Mucosa of rectum (tissue), 2 donors: ENCODE results near the gene TENT5C.

Source experiments
- H3K27ac ChIP-seq, 2 donors: one replicate each; pipeline ENCODE4 v1.7.0; 2013; ENCODE audit warnings: inconsistent platforms in 2 of 2, low read depth in 2 of 2, low read length in 2 of 2
- H3K27me3 ChIP-seq, 2 donors: one replicate each; pipeline ENCODE4 v1.7.0; 2013; ENCODE audit warnings: low read length in 2 of 2; ENCODE audit not compliant: control insufficient read depth in 2 of 2, insufficient read depth in 2 of 2
- H3K36me3 ChIP-seq, 2 donors: one replicate each; pipeline ENCODE4 v1.7.0; 2013; ENCODE audit warnings: low read length in 2 of 2; ENCODE audit not compliant: control insufficient read depth in 2 of 2, insufficient read depth in 2 of 2
- H3K4me1 ChIP-seq, 2 donors: one replicate each; pipeline ENCODE4 v1.7.0; 2013; ENCODE audit warnings: low read length in 2 of 2, mild to moderate bottlenecking in 1 of 2; ENCODE audit not compliant: control insufficient read depth in 2 of 2, insufficient read depth in 2 of 2
- H3K4me3 ChIP-seq, 2 donors: one replicate each; pipeline ENCODE4 v1.7.0; 2013; ENCODE audit warnings: low read length in 2 of 2
- H3K9ac ChIP-seq, 2 donors: one replicate each; pipeline ENCODE4 v1.7.0; 2013; ENCODE audit warnings: low read length in 2 of 2, low read depth in 1 of 2, mild to moderate bottlenecking in 1 of 2
- H3K9me3 ChIP-seq, 2 donors: one replicate each; pipeline ENCODE4 v1.7.0; 2013; ENCODE audit warnings: low read length in 2 of 2; ENCODE audit not compliant: control insufficient read depth in 2 of 2
- donor health status: healthy.
- donor health status: Normal muscosa, but diverticular disease.

The TENT5C gene

DNA sequence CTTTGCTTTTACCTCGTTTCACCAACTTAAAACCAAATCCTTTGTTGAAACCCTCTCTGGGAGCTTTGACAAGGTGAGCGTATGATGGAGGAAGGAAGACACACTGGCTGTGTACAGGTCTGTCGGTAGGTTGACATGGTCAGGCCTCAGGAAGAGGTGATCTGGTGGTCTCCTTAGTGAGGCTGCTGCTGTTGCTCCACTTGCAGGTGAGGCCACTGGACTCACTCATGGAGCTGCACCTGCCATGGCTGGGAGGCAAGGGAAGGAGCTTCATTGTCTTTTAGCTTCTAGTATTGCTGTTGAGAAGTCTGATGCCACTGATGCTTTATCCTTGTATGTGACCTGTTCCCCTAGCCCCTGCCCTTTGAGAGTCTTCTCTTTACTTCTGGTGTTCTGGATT is 35.7 kb downstream of the TENT5C start:
- Histone ChIP-seq H3K27me3 (no peaks in the 10 kb centered on the region), H3K27ac (peak overlapping the region in 1 of 2 donors; percentile 3), H3K36me3 (no peaks in the 10 kb centered on the region), H3K9me3 (no peaks in the 10 kb centered on the region), H3K4me3 (no peak overlapping the region), H3K4me1 (peaks cover 4 to 5% of the 10 kb centered on the region in 2 donors), H3K9ac (no peak overlapping the region)

DNA sequence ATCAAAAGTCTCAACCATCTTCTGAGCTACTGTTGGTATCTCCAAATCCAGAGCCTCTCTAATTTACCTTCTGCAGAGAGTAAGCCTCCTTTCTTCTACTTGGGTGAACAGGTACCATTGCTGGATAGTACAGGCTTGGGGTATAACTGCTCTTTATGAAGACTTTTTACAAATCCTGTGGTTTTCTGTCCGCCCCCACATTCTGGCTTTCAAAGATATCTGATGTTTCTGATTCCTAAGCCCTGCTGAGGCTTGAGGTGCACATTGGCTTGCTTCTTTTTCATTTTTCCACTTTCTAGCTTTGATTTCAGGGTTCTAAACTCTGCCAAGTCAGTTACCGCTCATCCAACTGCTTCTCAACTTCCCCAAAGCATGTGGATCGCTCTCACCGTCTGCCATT is 37.1 kb downstream of the TENT5C start:
- H3K4me1 ChIP-seq, result peaks cover 4 to 5% of the 10 kb centered on the region in 2 donors
- no peak overlapping the region for H3K9ac ChIP-seq
- no peaks in the 10 kb centered on the region for H3K9me3 ChIP-seq
- no peak overlapping the region for H3K4me3 ChIP-seq
- no peaks in the 10 kb centered on the region for H3K27me3 ChIP-seq
- H3K27ac ChIP-seq, result peak overlapping the region in 1 of 2 donors; percentile 38
- H3K36me3 ChIP-seq, result no peaks in the 10 kb centered on the region

DNA sequence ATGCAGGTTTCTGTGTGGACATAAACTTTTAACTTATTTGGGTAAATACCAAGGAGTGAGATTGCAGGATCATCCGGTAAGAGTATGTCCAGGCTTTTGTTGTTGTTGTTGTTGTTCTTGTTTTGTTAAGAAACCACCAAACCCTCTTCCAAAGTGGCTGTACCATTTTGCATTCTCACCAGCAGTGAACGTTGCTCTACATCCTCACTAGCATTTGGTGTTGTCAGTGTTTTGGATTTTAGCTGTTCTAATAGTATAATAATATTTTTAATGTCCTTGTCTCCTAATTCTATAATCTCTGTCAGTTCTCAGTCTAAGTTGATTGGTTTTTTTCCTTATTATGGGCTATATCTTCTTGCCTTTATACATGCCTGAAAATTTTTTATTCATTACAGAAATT is 37.8 kb downstream of the TENT5C start:
- H3K36me3 ChIP-seq, result no peaks in the 10 kb centered on the region
- no peaks in the 10 kb centered on the region for H3K27me3 ChIP-seq
- peaks cover 4 to 5% of the 10 kb centered on the region in 2 donors for H3K4me1 ChIP-seq
- no peaks in the 10 kb centered on the region for H3K9me3 ChIP-seq
- peak overlapping the region in 1 of 2 donors; percentile 38 for H3K27ac ChIP-seq
- H3K4me3 ChIP-seq, result no peak overlapping the region
- H3K9ac ChIP-seq, result no peak overlapping the region

DNA sequence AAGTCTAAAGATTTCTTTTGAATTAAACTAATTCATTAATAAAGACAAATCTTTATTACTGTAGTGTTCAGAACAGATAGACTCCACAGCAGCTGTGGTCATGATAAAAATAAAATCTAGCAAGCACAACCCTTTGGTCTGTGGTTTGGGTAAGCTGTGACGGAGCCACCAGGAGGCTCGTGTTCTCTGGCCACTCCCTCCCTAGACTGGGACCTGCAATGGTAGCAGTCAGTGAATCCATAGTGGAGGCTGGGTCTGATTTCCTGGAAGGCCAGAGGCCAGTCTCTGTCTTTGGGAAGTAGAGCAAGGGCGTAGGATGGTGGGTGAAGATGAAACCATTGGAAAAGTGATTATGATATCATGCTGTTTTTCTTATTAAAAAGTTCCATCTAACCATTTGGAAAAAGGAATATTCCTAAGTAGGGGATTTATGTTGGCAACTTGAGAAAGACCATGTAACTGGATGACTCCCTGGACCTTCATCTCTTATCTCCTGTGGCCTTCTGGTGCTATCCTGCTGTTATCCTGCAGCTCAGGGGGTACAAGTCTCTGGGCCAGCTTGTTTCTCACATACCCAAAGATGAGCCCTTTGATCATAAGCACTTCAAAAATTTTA is 39.0 kb downstream of the TENT5C start:
- peaks cover 4 to 5% of the 10 kb centered on the region in 2 donors for H3K4me1 ChIP-seq
- no peaks in the 10 kb centered on the region for H3K9me3 ChIP-seq
- no peak overlapping the region for H3K4me3 ChIP-seq
- H3K36me3 ChIP-seq, result no peaks in the 10 kb centered on the region
- H3K27me3 ChIP-seq, result no peaks in the 10 kb centered on the region
- H3K27ac ChIP-seq, result peak overlapping the region in 1 of 2 donors; percentile 57
- H3K9ac ChIP-seq, result no peak overlapping the region

DNA sequence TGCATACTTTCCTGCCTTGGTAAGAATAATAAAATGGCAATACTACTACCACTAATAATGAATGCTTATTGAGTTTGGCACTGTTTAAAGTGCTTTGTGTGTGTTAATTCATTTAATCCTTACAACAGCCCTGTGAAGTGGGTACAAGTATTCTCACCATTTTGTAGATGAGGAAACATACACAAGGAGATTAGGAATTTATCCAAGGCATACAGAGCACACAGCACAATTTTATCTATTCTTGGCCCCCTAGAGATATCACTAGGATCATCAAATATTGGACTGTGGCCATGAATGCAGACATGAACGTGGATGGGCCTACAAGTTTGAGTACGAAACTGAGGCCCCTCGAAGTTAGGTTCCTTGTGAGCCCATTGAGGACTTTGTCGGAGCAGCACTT is 39.5 kb downstream of the TENT5C start:
- Histone ChIP-seq H3K9ac (no peak overlapping the region), H3K4me3 (no peak overlapping the region), H3K9me3 (no peaks in the 10 kb centered on the region), H3K4me1 (peaks cover 4 to 5% of the 10 kb centered on the region in 2 donors), H3K27ac (peak overlapping the region in 1 of 2 donors; percentile 29), H3K36me3 (no peaks in the 10 kb centered on the region), H3K27me3 (no peaks in the 10 kb centered on the region)

DNA sequence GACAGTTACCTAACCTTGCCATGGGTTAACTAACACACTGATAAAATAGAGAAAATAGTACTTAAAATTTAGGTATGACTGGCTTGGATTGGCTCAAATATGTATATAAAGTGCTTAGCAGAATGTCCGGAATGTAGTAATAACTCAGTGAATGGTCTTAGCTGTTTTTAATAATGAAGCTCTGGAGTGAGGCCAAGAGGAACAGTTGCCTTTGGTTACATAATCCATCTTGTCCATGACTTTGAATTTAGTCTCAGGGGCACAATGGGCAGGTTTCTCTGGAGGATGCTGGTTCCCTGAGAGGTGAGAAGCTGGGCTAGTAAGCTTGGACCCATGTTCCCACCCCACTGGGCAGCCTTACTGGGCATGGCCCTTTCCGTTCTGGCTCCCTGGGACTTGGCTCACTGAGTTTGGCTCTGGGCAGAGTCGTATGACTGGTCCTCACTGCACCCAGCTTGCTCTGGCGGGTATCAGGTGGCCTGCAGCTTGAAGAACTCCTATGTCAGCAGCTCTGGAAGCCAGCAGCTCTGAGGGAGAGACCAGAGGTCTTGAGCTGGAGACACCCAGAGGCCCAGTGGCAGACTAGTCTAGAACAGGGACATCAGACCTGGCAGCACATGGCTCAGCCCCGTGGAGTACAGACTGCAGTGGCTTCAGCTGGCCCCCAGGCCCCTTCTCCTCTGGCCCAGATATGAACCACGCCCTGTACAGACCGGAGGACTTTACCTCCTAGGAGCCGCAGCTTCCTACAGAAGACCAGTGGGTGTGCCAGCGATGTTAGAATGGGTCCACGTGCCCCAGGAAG is 40.4 kb downstream of the TENT5C start:
- H3K27ac ChIP-seq, result no peak overlapping the region
- H3K4me1 ChIP-seq, result peaks cover 4 to 5% of the 10 kb centered on the region in 2 donors
- H3K9ac ChIP-seq, result no peak overlapping the region
- no peak overlapping the region for H3K4me3 ChIP-seq
- H3K36me3 ChIP-seq, result no peaks in the 10 kb centered on the region
- H3K9me3 ChIP-seq, result no peaks in the 10 kb centered on the region
- no peaks in the 10 kb centered on the region for H3K27me3 ChIP-seq

DNA sequence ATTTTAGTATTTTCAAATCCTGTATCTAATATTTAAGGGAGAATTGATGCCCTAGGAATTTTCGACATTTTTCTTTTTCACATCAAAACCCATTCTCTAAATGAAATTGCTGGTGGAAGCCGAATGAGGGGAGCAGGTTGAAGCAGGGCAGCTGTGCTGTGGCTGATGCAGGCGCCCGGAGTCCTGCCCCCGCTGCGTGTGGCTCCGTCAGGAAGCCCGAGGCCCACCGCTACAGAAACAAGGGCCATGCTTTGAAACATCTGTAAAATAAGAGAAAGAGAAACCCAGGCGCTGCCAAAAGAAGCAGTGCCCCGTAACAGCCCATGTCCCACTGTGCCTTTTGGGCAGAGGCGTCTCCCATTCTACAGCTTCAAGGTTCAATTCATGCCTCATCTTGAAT is 41.1 kb downstream of the TENT5C start:
- H3K27me3 ChIP-seq, result no peaks in the 10 kb centered on the region
- peaks cover 4 to 5% of the 10 kb centered on the region in 2 donors for H3K4me1 ChIP-seq
- H3K9me3 ChIP-seq, result no peaks in the 10 kb centered on the region
- H3K27ac ChIP-seq, result no peak overlapping the region
- H3K36me3 ChIP-seq, result no peaks in the 10 kb centered on the region
- H3K4me3 ChIP-seq, result no peak overlapping the region
- H3K9ac ChIP-seq, result no peak overlapping the region

DNA sequence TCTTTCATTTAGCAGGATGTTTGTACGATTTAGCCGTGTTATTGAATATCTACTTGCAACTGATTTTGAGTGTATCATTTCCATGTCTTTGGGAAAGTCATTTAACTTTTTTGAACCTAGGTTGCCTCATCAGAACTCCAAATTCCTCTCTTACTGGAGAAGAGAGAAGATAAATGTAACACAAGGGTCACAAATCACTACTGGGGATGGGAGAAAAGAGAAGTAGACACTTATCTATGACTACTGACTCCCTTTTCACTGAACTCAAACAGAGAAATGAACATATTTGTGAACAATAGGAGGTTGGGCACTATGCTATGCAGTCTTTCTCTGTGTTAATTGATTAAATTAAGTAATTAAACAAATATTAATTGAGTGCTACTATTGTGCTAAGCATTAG is 42.2 kb downstream of the TENT5C start:
- Histone ChIP-seq H3K9me3 (no peaks in the 10 kb centered on the region), H3K27me3 (no peaks in the 10 kb centered on the region), H3K27ac (no peak overlapping the region), H3K36me3 (no peaks in the 10 kb centered on the region), H3K4me3 (no peak overlapping the region), H3K9ac (no peak overlapping the region), H3K4me1 (peaks cover 5 to 6% of the 10 kb centered on the region in 2 donors)

DNA sequence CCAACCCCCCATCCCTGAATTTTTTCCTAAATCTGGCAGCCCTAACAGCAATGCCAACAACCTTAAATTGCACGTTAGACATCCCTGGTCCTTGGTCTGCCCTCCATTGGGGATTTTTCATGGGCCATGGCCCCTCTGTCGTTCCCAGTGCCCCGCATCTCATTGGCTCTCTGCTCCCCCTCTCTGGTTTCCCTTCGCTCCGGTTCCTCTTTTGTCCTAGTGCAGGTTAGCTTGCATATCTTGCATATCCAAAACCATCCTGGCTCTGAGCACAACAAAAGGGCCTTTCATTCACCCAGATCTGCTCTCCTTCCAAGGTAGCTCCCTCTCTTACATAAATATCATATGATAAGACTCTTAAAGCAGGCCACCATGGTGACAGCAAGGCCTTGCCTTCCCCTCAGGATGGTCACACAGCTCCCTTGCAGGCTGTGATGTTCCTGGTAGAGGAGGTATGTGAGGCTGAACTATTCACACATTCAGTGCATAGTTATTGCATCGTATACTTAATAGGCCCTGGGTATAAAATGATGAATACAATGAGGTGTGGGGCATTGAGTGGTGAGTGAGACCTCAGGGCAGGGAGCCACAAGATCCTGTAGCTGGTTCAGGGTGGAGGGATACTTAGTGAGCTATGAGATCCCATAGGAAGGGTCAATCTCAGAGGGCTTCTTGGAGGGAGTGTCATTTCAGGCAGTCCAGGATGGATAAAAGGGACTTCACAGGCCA is 45.2 kb downstream of the TENT5C start:
- H3K9ac ChIP-seq, result no peak overlapping the region
- no peaks in the 10 kb centered on the region for H3K27me3 ChIP-seq
- H3K4me3 ChIP-seq, result no peak overlapping the region
- H3K9me3 ChIP-seq, result no peaks in the 10 kb centered on the region
- no peak overlapping the region for H3K27ac ChIP-seq
- no peaks in the 10 kb centered on the region for H3K36me3 ChIP-seq
- peaks cover 8 to 25% of the 10 kb centered on the region in 2 donors for H3K4me1 ChIP-seq

DNA sequence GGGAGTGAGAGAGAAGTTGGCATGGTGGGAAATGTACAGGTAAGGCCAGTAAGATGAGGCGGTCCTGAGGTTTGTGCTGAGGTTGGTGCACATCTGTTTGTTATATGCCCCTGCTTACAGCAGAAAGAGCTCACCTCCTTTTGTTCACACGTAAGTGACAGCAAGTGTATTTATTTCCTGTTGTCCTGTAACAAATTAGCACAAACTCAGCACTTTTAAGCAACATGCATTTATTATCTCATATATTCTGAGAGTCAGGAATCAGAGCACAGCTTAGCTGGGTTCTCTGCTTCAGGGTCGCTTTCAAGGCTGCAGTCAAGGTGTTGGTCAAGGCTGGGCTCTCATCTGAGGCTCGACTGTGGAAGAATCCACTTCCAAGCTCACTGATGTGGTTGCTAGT is 45.8 kb downstream of the TENT5C start:
- H3K9ac ChIP-seq, result no peak overlapping the region
- no peaks in the 10 kb centered on the region for H3K36me3 ChIP-seq
- H3K9me3 ChIP-seq, result no peaks in the 10 kb centered on the region
- peaks cover 3 to 23% of the 10 kb centered on the region in 2 donors for H3K4me1 ChIP-seq
- no peak overlapping the region for H3K4me3 ChIP-seq
- H3K27me3 ChIP-seq, result no peaks in the 10 kb centered on the region
- no peak overlapping the region for H3K27ac ChIP-seq
